ENCODE data around the gene TRIM59. TPM values are rescaled to one million over a fixed set of nuclear protein-coding genes. Genes with fewer than 3 reads are reported as not detected.

Gene TRIM59
- total RNA-seq, 1 donor from 2014 or later: 0.77 TPM

DNA sequence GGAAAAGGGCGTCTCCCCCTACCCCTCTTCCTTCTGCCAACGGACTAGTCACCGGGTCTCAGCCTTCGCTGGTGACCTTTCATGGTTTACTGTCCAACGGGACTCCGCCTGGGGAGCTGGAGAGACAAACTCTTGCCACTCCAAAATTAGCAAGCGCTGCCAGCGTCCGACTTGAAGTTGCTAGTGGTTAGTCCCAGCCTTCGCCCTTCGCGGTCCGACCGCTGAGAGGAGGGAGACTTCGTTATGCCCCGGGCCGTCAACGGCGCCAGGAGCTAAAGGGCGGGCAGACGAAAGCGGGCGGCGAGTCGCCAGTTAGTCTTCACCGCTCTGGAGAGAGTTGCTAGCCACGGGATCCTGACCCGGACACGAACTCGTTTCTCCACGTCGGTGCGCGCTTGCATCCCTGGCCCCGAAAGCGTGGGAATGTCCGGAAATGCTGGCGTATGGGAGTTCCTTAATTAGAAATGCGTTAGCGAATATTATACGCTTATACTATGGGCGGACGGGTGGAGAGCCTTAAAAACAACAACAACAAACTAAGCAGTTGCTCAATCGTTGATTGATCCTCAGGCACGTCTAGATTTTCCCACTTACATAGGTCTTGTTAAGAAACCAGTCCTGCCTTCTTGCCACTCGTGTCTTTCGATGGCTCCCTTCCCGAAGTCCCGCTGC lies 49.4 kb downstream of the TRIM59 start:
- no peaks in the 10 kb centered on the region for H3K9me3 ChIP-seq (replicated peaks)
- TF ChIP-seq, protein P1, sequence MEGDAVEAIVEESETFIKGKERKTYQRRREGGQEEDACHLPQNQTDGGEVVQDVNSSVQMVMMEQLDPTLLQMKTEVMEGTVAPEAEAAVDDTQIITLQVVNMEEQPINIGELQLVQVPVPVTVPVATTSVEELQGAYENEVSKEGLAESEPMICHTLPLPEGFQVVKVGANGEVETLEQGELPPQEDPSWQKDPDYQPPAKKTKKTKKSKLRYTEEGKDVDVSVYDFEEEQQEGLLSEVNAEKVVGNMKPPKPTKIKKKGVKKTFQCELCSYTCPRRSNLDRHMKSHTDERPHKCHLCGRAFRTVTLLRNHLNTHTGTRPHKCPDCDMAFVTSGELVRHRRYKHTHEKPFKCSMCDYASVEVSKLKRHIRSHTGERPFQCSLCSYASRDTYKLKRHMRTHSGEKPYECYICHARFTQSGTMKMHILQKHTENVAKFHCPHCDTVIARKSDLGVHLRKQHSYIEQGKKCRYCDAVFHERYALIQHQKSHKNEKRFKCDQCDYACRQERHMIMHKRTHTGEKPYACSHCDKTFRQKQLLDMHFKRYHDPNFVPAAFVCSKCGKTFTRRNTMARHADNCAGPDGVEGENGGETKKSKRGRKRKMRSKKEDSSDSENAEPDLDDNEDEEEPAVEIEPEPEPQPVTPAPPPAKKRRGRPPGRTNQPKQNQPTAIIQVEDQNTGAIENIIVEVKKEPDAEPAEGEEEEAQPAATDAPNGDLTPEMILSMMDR (IDR thresholded peaks at IDR 0.05; ENCODE audit: borderline replicate concordance): no peak
- peak overlapping the region; percentile 81 for H3K4me3 ChIP-seq
- H3K27ac ChIP-seq (replicated peaks): peak overlapping the region; percentile 88
- H3K4me1 ChIP-seq: peaks cover 63% of the 10 kb centered on the region
- no peaks in the 10 kb centered on the region for H3K27me3 ChIP-seq (ENCODE audit: low read depth)
- H3K36me3 ChIP-seq: no peaks in the 10 kb centered on the region
- intact Hi-C loops (cut with micrococcal nuclease): no loop called here
- peak; percentile 40 for DNase-seq

DNA sequence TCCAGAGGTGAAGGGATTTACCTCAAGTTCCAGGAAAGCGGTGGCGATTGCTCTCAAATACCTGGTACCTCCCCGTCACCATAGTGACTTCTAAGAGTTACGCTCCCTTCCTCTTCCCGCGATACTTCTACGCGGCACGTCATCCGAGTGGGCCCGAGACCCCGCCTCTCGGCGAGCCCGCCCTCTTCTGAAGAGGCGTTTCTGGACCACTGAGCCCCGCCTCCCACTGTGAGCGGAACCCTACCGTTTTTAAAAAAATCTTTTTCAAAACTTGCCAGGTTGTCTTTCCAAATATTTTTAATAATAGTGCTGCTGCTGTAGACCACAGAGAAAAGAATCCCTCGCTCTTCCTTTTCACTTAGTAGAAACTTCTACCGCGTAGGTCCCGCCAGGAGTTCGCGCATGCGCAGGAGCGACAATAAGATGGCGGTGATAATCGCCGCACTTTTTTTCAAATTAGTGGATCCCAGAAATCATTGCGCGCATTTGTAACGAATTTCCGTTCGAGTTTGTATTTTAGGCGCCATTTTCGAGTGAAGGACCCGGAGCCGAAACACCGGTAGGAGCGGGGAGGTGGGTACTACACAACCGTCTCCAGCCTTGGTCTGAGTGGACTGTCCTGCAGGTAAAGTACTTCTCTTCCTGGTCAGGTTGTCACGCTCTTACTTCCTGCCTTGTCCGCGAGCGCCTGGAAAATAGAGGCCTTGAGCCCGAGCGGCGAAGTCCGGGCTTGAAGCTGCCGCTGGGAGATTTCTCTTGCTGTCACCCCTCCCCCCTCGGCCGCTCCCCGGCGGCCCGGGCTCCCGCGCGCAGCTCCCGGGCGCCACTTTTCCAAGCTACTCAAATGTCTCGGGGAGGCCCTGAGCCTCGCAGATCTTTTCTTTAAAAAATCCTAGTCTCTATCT lies 50.2 kb downstream of the TRIM59 start, which contains the start of the genes IFT80 and SMC4:
Gene IFT80 (minus strand): TSS at position 101 of the 905 bp plus-strand sequence. CDS start 14,625 bp downstream, outside the sequence.
Gene SMC4 (plus strand): TSS at position 526 of the 905 bp plus-strand sequence. CDS start 1,177 bp downstream, outside the sequence.
- peak; percentile 96 for DNase-seq
- Histone ChIP-seq H3K36me3 (no peaks in the 10 kb centered on the region), H3K27ac (replicated peaks) (peak within 1 kb of the TSS; percentile 88), H3K9me3 (replicated peaks) (no peaks in the 10 kb centered on the region), H3K4me1 (peaks cover 59% of the 10 kb centered on the region), H3K4me3 (peak within 1 kb of the TSS; percentile 81), H3K27me3 (ENCODE audit: low read depth) (no peaks in the 10 kb centered on the region)
- intact Hi-C loops (cut with micrococcal nuclease): no loop called here
- TF ChIP-seq, protein P1 (IDR thresholded peaks at IDR 0.05; ENCODE audit: borderline replicate concordance): no peak

DNA sequence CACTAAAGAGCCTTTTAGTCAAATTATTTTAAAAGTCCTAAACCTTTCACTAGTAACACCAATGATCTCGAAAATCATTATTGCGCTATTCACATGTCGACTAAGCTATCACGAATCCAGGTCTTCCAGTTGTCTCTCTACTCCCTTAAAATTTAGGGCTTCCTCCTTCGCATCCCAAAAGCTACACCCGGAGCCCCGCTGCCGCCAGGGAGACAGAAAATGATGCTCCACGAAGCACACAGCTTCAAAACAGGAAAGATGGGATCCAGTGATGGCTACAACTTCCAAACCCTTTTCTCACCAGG lies 50.8 kb downstream of the TRIM59 start:
- intact Hi-C loops (cut with micrococcal nuclease): no loop called here
- no peaks in the 10 kb centered on the region for H3K36me3 ChIP-seq
- H3K27ac ChIP-seq (replicated peaks): peak overlapping the region; percentile 88
- TF ChIP-seq, protein P1 (IDR thresholded peaks at IDR 0.05; ENCODE audit: borderline replicate concordance): peak; percentile 16
- DNase-seq: no peak
- peaks cover 53% of the 10 kb centered on the region for H3K4me1 ChIP-seq
- no peaks in the 10 kb centered on the region for H3K27me3 ChIP-seq (ENCODE audit: low read depth)
- peak overlapping the region; percentile 81 for H3K4me3 ChIP-seq
- H3K9me3 ChIP-seq (replicated peaks): no peaks in the 10 kb centered on the region

DNA sequence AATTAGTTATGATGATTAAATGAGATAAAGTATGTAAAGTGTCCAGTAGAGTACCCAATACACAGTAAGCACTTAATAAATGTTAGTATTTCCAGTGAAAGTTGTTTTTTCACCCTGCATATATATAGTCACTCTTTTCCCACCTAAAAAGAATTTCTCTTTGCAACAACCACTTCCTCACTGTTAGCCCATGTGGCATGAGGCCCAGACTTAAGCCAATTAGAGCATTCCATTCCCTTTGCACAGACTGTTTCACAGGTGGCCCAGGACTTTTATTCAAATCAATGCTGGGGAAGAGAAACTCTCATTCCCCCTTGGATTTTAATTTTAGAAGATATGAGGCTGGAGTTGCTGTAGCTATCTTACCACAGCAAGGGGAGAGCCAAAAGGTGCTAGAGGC lies 54.3 kb downstream of the TRIM59 start:
- no peaks in the 10 kb centered on the region for H3K9me3 ChIP-seq (replicated peaks)
- no peaks in the 10 kb centered on the region for H3K27me3 ChIP-seq (ENCODE audit: low read depth)
- H3K36me3 ChIP-seq: no peaks in the 10 kb centered on the region
- no peak overlapping the region for H3K4me3 ChIP-seq
- peaks cover 19% of the 10 kb centered on the region for H3K4me1 ChIP-seq
- TF ChIP-seq, protein P1 (IDR thresholded peaks at IDR 0.05; ENCODE audit: borderline replicate concordance): no peak
- H3K27ac ChIP-seq (replicated peaks): no peak overlapping the region
- no peak for DNase-seq
- intact Hi-C loops (cut with micrococcal nuclease): no loop called here

DNA sequence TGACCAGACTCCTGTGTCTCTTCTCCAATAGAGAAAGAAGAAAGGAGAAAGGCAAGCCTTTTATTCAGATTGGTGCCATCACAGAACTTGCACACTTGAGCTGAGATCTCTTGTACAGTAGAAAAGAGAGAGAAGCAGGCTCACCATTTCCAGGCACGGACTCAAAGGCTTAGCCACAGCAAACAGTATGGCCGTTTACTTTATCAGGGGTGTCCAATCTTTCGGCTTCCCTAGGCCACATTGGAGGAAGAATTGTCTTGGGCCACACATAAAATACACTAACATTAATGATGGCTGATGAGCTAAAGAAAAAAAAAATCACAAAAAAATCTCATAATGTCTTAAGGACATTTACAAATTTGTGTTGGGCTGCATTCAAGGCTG lies 55.6 kb downstream of the TRIM59 start:
- Histone ChIP-seq H3K27ac (replicated peaks) (no peak overlapping the region), H3K4me3 (no peak overlapping the region), H3K27me3 (ENCODE audit: low read depth) (no peaks in the 10 kb centered on the region), H3K9me3 (replicated peaks) (no peaks in the 10 kb centered on the region), H3K36me3 (no peaks in the 10 kb centered on the region), H3K4me1 (peaks cover 12% of the 10 kb centered on the region)
- intact Hi-C loops (cut with micrococcal nuclease): no loop called here
- no peak for DNase-seq
- TF ChIP-seq, protein P1 (IDR thresholded peaks at IDR 0.05; ENCODE audit: borderline replicate concordance): no peak

Measured in left ventricle myocardium inferior (tissue), 1 donor.